Activated T-helper 1 cell treated with Interleukin-2 at 50 U/mL for 16 hours (primary cell): ENCODE measurements around the gene CPNE1.
"Not testable (repeated sequence)": the region's sequence is repeated elsewhere in the genome, so short reads cannot be mapped to it uniquely, and the experiment has no call there.

Source experiments
- DNase-seq: peaks from one replicate; pipeline ENCODE4 v3.0.0-alpha.2; 2020; ENCODE audit warnings: low read depth

CPNE1 gene

GRCh38 chr20:35698298-35699126 lies 33.8 kb upstream of the CPNE1 start:
- DNase-seq = no peak

DNA sequence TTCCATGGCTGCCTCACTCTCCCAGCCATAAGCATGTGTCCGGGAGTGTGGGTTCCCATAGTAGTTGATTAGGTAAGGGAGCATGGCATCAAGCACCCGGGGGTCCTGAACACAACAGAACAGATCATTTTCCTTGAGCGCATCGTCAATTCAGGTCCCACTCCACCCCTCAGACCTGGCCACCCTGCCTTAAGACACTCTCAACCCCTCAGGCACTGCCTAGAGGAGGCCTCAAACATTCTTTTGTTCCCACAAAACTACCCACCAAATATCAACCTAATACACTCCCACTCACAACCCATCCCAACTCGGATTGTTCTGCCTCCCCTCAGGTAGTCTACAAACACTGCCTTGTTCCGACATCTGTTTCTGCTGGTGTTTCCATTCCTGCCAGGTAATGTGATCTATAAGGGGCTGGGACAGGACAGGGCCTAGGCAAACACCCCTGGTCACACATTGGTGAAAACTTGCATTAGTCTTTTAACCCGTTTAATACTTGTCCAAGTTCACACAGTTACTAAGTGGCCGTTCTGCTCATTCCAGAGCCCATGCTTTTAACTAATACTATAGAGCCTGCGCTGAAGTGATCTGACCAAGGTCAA lies 33.1 kb upstream of the CPNE1 start:
- DNase-seq = no peak

DNA sequence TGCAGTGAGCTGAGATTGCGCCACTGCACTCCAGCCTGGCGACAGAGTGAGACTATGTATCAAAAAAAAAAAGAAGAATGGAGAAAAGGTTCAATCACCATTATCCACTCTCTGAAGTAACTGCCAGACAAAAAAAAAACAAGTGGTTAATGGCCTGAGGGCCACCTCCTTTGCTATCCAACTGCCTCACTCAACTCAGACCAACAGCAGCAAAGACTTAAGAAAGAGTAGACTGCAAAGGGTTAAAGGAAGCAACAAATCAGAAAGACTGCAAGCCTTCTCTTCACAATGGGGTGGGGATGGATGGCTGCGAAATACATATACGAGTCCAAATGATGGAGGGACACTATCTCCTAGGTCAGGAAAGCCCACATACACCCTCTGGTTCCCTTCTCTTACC lies 31.3 kb upstream of the CPNE1 start:
- DNase-seq = no peak

DNA sequence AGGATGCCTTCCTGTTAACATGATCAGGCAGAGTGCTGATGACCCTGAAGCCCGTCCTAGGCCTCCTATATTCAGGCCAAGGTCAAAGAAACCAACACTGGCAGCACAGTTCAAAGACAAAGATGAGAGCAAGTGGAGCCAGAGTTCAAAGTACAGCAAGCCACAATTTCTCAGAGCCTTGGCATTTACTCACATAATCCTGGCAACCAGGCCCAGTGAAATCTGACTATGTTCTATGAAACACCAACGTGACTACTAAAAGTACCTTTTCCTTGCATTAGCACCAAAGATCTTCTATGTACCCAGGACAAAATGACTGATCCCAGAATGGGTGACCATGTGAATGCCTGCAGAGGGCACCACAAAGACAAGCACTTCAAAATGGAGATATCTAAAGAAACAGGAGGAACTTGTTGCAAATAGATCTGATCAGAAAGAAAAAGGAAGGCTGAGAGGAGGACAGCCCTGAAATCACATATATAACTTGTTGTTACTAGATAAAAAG lies 30.6 kb upstream of the CPNE1 start:
- no peak for DNase-seq

DNA sequence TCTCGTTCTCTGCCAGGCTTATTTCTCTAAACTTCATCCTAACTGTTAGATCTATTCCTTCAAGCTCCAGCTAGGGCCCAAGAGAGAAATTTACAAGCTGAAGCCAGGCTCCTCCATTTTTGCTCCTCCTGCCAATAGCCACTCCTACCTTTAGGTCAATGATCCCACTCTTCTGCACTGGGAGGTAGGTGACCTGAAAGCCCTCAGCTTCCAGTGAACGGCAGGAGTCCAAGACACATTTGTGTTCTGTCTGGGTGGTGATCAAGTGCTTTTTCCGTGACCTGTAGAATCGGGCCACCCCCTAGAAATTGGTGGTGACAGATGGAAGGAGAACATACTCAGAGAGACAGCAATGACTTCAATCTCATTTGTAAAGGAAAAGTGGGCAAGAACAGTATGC lies 25.6 kb upstream of the CPNE1 start:
- no peak for DNase-seq

DNA sequence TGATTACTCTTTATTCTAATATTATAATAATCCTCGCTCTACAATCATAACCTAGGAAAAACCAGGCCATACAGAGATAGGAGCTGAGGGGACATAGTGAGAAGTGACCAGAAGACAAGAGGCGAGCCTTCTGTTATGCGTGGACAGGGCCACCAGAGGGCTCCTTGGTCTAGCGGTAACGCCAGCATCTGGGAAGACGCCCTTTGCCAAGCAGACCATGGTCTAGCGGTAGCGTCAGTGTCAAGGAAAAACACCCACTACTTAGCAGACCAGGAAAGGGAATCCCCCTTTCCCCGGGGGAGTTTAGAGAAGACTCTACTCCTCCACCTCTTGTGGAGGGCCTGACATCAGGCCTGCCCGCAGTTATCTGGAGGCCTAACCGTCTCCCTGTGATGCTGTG lies 22.2 kb upstream of the CPNE1 start:
- not testable (repeated sequence) for DNase-seq

DNA sequence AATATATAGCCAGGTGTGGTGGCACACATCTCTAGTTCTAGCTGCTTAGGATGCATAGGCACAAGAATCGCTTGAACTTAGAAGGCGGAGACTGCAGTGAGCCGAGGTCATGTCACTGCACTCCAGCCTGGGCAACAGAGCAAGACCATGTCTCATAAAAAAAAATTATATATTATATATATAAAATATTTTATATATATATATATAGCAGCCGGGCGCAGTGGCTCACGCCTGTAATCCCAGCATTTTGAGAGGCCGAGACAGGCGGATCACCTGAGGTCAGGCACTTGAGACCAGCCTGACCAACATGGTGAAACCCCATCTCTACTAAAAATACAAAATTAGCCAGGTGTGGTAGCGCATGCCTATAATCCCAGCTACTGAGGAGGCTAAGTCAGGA lies 20.7 kb upstream of the CPNE1 start:
- not testable (repeated sequence) for DNase-seq

- DNase-seq = no peak
Observed at GRCh38 chr20:35681960-35682359, 17.3 kb upstream of the CPNE1 start.

DNA sequence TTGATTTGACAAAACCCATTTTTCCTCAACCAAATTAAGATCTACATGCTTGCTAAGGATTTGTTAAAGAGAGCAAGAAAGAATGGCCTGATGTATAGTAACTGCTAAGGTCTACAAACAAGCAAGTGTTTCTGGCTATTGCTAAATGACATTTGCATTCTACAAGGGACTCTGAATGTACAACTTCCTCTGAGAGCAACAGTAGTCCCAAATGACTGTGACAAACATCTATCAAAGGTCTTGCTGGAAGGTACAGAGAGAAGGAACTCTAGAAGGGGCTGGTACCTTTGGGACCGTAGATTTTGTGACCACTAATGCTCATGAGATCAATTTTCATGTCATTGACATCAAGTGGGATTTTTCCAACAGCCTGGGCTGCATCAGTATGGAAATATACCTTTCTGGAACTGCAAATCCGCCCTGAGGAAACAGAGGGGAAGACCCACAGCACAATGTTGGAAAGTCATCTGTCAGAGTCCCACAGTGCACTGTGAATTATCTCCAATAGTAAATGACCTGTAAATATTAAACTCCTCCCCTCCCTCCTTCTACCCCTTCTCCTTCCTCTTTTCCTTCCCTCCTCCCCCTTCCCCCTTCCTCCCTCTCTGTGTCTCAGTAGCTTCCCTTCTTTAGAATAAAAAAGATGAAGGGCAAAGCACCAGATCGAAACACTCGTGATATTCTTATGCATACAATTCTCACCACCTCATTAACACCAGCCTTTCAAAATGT lies 15.9 kb upstream of the CPNE1 start:
- no peak for DNase-seq

GRCh38 chr20:35674921-35675320 lies 10.2 kb upstream of the CPNE1 start:
- DNase-seq = no peak

DNA sequence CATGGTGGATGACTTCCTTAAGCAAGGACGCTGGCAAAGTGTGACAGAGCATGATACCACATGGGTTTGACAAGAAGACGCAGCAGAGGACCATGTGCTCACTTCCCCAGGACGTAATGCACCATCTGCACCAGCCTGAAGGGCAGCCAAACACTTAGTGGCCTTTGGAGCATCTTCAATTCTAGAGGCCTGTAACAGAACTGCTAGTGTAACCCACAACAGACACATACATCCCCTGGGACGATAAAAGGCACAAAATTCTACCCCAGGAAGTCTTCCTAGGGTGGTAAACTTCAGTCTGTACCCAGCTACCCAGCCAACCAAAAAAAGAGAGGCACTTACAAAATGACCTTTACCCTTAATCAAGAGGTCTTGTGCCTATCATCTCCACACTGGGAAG lies 9.2 kb upstream of the CPNE1 start:
- no peak for DNase-seq

- DNase-seq = no peak
Observed at GRCh38 chr20:35669681-35670080, 5.0 kb upstream of the CPNE1 start.

GRCh38 chr20:35669221-35669620 lies 4.5 kb upstream of the CPNE1 start:
- no peak for DNase-seq

DNA sequence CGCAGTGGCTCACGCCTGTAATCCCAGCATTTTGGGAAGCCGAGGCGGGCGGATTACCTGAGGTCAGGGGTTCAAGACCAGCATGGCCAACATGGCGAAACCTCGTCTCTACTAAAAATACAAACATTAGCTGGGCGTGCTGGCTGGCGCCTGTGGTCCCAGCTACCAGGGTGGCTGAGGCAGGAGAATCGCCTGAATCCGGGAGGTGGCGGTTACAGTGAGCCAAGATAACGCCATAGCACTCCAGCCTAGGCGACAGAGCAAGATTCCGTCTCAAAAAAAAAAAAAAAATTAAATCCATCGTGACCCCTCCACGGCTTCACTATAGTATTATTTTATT lies 1.2 kb upstream of the CPNE1 start:
- no peak for DNase-seq

DNA sequence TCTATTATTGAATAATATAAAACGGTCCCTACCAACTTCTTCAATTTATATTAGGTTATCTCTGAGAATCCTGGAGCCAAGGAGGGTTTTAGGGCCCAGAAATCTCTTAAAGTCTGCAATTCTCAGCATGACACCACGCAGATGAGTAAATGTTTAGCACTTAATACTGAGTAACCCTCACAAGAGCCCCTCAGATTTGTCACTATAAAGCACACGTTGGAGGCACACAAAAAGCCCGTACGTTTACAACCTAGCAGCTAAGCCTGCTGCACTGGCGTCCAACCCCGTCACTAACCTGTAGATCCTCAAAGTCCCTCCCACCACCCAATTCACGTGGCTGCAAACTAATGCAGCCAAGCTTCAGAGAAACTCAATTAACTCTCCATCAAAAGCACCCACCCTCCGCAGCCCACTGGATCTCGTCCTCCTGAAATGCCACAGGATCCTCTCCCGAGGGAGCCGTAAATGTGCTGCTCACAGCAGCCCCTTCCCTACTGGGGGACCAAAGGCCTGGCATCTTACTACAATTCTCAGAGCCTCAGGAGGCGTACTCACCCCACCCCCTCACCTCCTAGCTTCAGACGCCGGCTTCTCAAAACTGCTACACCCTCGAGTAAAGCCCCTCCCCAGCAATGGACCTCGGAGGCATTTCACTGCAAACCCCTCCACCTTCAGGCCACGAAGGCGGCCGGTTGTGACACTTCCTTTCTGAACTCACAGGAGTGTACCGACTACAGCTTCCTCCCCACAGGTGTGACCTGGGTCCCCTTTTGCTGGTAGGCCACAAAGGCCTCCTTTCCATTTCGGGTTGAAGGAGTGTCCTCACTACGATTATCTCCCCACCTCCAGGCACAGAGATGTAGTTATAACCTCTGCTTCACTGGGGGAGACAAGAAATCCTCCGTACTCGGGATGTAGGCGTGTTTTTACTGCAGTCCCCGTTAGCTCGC lies 909 bp downstream of the CPNE1 start:
- peak; percentile 46 for DNase-seq

GRCh38 chr20:35662551-35662950 lies 2.1 kb downstream of the CPNE1 start:
- DNase-seq = no peak

DNA sequence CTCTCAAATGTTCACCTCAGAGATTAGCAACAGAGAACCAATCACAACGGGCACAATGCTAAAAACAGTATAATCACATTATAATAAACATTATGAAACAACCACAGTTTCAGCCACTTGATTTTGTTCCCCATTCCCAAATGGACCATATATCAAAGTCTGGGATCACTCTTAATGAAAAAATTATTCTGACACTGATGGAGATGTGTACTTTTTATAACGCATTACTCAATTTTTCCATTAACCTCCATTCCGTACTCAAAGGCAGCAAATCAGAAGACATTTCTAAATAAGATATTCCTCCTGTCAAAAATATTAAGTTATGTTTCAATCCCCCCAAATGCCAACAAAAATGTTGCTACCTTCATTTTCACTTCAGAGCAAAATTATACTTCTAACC lies 2.8 kb downstream of the CPNE1 start:
- no peak for DNase-seq

GRCh38 chr20:35661053-35661452 lies 3.6 kb downstream of the CPNE1 start:
- no peak for DNase-seq

DNA sequence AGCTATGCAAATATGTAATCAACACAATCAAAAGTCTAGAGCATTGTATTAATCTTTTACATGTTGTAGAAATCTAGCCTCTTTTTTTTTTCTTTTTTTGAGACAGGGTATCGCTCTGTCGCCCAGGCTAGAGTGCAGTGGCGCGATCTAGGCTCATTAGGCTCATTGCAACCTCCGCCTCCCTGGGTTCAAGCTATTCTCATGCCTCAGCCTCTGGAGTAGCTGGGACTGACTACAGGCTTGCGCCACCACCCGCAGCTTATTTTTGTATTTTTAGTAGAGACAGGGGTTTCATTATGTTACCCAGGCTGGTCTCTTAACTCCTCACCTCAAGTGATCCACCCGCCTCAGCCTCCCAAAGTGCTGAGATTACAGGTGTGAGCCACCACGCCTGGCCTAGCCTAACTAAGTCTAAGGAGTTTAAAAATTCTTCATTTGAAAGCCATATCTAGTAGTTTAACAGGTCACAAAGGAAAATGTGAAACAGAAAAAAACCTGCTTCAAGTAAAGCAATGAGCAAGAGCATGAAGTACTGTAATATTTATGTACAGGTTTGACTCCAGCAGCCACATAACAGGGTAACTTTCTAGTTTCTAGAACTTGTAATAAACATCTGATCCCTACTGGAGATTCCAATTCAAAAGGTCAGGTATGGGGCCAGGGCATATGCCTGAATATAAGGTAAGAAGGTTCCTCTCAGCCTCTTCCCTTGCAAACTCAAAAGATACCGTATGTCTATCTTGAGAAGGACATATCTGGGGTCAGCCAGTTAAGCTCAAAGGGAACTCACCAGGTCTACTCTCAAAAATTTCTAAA lies 4.4 kb downstream of the CPNE1 start:
- DNase-seq = no peak

DNA sequence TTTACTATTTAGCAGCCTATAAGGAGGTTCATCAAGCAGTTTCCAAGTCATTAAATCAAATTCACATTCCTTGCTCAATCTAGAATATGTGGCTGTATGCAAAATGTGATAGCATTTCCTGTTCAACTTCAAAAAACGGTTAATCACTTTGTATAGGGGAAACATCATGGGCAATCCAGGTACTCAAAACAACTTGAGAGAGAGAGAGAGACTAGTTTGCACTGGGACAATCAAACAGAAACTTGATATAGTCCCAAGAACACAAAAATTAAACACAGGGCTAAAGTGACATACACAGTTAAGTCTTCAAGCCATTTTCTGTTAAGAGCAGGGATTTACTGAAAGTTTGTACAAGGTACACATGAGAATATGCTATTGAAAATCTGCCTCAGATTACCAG lies 7.4 kb downstream of the CPNE1 start:
- no peak for DNase-seq

GRCh38 chr20:35654415-35654814 lies 10.3 kb downstream of the CPNE1 start:
- no peak for DNase-seq
